Measurements from ENCODE around the gene RASAL2.
"Not testable (repeated sequence)": the region's sequence is repeated elsewhere in the genome, so short reads cannot be mapped to it uniquely, and the experiment has no call there.

- TF ChIP-seq POLR2A (IDR thresholded peaks at IDR 0.05), result not testable (repeated sequence)
- TF ChIP-seq, protein P1, sequence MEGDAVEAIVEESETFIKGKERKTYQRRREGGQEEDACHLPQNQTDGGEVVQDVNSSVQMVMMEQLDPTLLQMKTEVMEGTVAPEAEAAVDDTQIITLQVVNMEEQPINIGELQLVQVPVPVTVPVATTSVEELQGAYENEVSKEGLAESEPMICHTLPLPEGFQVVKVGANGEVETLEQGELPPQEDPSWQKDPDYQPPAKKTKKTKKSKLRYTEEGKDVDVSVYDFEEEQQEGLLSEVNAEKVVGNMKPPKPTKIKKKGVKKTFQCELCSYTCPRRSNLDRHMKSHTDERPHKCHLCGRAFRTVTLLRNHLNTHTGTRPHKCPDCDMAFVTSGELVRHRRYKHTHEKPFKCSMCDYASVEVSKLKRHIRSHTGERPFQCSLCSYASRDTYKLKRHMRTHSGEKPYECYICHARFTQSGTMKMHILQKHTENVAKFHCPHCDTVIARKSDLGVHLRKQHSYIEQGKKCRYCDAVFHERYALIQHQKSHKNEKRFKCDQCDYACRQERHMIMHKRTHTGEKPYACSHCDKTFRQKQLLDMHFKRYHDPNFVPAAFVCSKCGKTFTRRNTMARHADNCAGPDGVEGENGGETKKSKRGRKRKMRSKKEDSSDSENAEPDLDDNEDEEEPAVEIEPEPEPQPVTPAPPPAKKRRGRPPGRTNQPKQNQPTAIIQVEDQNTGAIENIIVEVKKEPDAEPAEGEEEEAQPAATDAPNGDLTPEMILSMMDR (IDR thresholded peaks at IDR 0.05), result not testable (repeated sequence)
These were observed 114.5 kb downstream of the RASAL2 start for GRCh38 chr1:178208269-178208856.

Measured in thyroid gland (tissue), 4 donors.